Neural progenitor cell (in vitro differentiated cells): Measurements from ENCODE around the gene AHR.

Experiments
- EZH2 ChIP-seq: fragments of 200-600 bp; sonication (generic); IDR thresholded peaks from 2 replicates; pipeline ENCODE4 v1.6.1; 2017; ENCODE audit warnings: antibody characterized with exemption, mild to moderate bottlenecking, moderate library complexity
- EZH2phosphoT487 ChIP-seq: fragments of 200-600 bp; sonication (generic); IDR thresholded peaks from 2 replicates; pipeline ENCODE4 v1.6.1; 2017; ENCODE audit warnings: antibody characterized with exemption
- TF ChIP-seq, protein P1 (sequence below): fragments of 200-600 bp; sonication (generic); IDR thresholded peaks from 2 replicates; pipeline ENCODE4 v1.5.1; 2017; ENCODE audit warnings: antibody characterized with exemption, mild to moderate bottlenecking

DNA sequence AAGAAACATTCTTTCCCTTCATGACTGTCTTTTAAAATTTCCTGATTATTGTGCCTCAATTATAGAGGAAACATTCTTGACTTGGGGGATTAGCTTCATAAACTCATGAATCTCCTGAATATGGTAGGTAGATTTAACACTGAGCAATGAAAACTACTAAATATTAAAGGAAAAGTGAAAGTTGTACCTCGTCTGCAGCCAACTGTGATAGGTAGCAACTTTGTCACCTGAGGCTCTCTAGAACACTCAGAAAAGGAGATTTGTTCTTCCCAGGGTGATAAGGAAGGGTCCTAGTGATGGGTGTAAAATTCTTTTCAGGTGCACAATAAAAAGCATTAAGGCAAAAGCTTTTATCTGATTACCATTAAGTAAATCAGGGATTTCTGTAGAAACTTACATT is 78.1 kb downstream of the AHR start:
- TF ChIP-seq, protein P1, sequence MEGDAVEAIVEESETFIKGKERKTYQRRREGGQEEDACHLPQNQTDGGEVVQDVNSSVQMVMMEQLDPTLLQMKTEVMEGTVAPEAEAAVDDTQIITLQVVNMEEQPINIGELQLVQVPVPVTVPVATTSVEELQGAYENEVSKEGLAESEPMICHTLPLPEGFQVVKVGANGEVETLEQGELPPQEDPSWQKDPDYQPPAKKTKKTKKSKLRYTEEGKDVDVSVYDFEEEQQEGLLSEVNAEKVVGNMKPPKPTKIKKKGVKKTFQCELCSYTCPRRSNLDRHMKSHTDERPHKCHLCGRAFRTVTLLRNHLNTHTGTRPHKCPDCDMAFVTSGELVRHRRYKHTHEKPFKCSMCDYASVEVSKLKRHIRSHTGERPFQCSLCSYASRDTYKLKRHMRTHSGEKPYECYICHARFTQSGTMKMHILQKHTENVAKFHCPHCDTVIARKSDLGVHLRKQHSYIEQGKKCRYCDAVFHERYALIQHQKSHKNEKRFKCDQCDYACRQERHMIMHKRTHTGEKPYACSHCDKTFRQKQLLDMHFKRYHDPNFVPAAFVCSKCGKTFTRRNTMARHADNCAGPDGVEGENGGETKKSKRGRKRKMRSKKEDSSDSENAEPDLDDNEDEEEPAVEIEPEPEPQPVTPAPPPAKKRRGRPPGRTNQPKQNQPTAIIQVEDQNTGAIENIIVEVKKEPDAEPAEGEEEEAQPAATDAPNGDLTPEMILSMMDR = no peak
- TF ChIP-seq EZH2phosphoT487 (no peak), EZH2 (no peak)
